HEK293 (cell line): Measurements from ENCODE around the gene SLC38A10.

Experiments
- ZNF16 ChIP-seq: fragments of 450-650 bp; formaldehyde crosslinking; IDR thresholded peaks from 2 replicates; pipeline ENCODE4 v1.5.1; 2016; ENCODE audit warnings: low read depth, missing biosample characterization, missing genetic modification characterization
- ZNF596 ChIP-seq: fragments of 450-650 bp; IDR thresholded peaks from 2 replicates; pipeline ENCODE4 v1.5.0; 2018; ENCODE audit warnings: missing biosample characterization, mild to moderate bottlenecking, missing genetic modification characterization, moderate library complexity
- TF ChIP-seq, protein P1 (sequence below): fragments of 450-650 bp; formaldehyde crosslinking; IDR thresholded peaks from 2 replicates; pipeline ENCODE4 v1.5.1; 2016; ENCODE audit warnings: missing biosample characterization, missing genetic modification characterization

DNA sequence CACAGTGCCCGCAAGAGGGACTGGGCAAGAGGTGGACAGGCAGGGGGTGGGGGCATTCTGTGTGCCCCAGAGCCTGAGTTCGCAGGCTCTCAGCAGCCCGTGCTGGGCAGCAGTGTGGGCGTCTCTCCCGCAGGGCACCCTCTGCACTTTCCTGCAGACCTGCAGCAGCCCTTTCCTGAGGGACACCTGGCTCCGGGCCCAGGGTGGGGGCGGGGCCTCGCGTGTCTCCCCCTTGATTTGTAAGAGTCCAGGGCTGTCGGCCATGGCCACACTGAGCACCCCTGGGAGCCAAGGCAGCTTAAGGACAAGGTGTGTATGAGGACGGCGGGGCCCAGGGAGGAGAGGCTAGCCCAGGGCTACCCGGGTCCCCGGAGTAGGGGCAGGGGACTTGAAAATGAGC, 33.4 kb upstream of the SLC38A10 start:
- TF ChIP-seq ZNF596 (tag by site-specific recombination) (no peak), ZNF16 (tag by site-specific recombination) (no peak)
- TF ChIP-seq, protein P1, sequence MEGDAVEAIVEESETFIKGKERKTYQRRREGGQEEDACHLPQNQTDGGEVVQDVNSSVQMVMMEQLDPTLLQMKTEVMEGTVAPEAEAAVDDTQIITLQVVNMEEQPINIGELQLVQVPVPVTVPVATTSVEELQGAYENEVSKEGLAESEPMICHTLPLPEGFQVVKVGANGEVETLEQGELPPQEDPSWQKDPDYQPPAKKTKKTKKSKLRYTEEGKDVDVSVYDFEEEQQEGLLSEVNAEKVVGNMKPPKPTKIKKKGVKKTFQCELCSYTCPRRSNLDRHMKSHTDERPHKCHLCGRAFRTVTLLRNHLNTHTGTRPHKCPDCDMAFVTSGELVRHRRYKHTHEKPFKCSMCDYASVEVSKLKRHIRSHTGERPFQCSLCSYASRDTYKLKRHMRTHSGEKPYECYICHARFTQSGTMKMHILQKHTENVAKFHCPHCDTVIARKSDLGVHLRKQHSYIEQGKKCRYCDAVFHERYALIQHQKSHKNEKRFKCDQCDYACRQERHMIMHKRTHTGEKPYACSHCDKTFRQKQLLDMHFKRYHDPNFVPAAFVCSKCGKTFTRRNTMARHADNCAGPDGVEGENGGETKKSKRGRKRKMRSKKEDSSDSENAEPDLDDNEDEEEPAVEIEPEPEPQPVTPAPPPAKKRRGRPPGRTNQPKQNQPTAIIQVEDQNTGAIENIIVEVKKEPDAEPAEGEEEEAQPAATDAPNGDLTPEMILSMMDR (tag by site-specific recombination): no peak
